ENCODE results near the gene TMEM52. TPM values are rescaled to one million over a fixed set of nuclear protein-coding genes. Genes with fewer than 3 reads are reported as not detected.

The TMEM52 gene
- total RNA-seq, 1 donor from 2014 or later = 3.9 TPM

GRCh38 chr1:1947493-1947892 is 28.4 kb upstream of the TMEM52 start:
- Mint-ChIP-seq H3K9me3 (no peaks in the 10 kb centered on the region), H3K27me3 (peaks cover 17% of the 10 kb centered on the region), H3K4me1 (ENCODE audit: unreplicated experiment) (peaks cover 4% of the 10 kb centered on the region), H3K27ac (no peak overlapping the region), H3K36me3 (no peaks in the 10 kb centered on the region), H3K4me3 (no peak overlapping the region)
- peak; percentile 67 for DNase-seq (ENCODE audit: extremely low spot score, unreplicated experiment)
- no peak for TF ChIP-seq CTCF (conservative IDR thresholded peaks at IDR 0.05)

GRCh38 chr1:1946540-1946939 is 27.5 kb upstream of the TMEM52 start:
- no peak for DNase-seq (ENCODE audit: extremely low spot score, unreplicated experiment)
- Mint-ChIP-seq H3K4me1 (ENCODE audit: unreplicated experiment) (peaks cover 4% of the 10 kb centered on the region), H3K27me3 (peaks cover 15% of the 10 kb centered on the region), H3K9me3 (no peaks in the 10 kb centered on the region), H3K27ac (no peak overlapping the region), H3K36me3 (no peaks in the 10 kb centered on the region), H3K4me3 (no peak overlapping the region)
- no peak for TF ChIP-seq CTCF (conservative IDR thresholded peaks at IDR 0.05)

GRCh38 chr1:1945782-1946393 is 26.8 kb upstream of the TMEM52 start:
- Mint-ChIP-seq H3K27ac (no peak overlapping the region), H3K36me3 (no peaks in the 10 kb centered on the region)

GRCh38 chr1:1943834-1944570 is 24.9 kb upstream of the TMEM52 start:
- Mint-ChIP-seq H3K4me3 (peak overlapping the region; percentile 54), H3K36me3 (no peaks in the 10 kb centered on the region), H3K27ac (no peak overlapping the region), H3K9me3 (no peaks in the 10 kb centered on the region), H3K27me3 (peaks cover 3% of the 10 kb centered on the region), H3K4me1 (ENCODE audit: unreplicated experiment) (peaks cover 4% of the 10 kb centered on the region)
- DNase-seq (ENCODE audit: extremely low spot score, unreplicated experiment) = peak; percentile 79
- peak; percentile 96 for TF ChIP-seq CTCF (conservative IDR thresholded peaks at IDR 0.05)

More at GRCh38 chr1:1945782-1946393, 26.8 kb upstream of the TMEM52 start:
- Mint-ChIP-seq H3K4me3 (no peak overlapping the region), H3K9me3 (no peaks in the 10 kb centered on the region), H3K4me1 (ENCODE audit: unreplicated experiment) (peaks cover 4% of the 10 kb centered on the region), H3K27me3 (peaks cover 12% of the 10 kb centered on the region)
- no peak for TF ChIP-seq CTCF (conservative IDR thresholded peaks at IDR 0.05)
- no peak for DNase-seq (ENCODE audit: extremely low spot score, unreplicated experiment)

- Mint-ChIP-seq H3K36me3 (no peaks in the 10 kb centered on the region), H3K9me3 (no peaks in the 10 kb centered on the region), H3K27ac (no peak overlapping the region), H3K4me1 (ENCODE audit: unreplicated experiment) (peaks cover 4% of the 10 kb centered on the region), H3K4me3 (no peak overlapping the region), H3K27me3 (peaks cover 3% of the 10 kb centered on the region)
- no peak for TF ChIP-seq CTCF (conservative IDR thresholded peaks at IDR 0.05)
- no peak for DNase-seq (ENCODE audit: extremely low spot score, unreplicated experiment)
Measured at GRCh38 chr1:1942753-1943656, 23.9 kb upstream of the TMEM52 start.

Measured in type B pancreatic cell (in vitro differentiated cells).